HG02970 (cell line): ENCODE measurements around the gene DOCK2.

ENCODE experiments used
- ATAC-seq: cut with Tn5 transposase; IDR thresholded peaks from one replicate; pipeline ENCODE4 v1.9.1; 2021; ENCODE audit warnings: mild to moderate bottlenecking, moderate library complexity, moderate number of reproducible peaks; ENCODE audit not compliant: unreplicated experiment, low FRiP score

The DOCK2 gene

GRCh38 chr5:169842699-169843098 lies 205.6 kb downstream of the DOCK2 start:
- no peak for ATAC-seq

- no peak for ATAC-seq
These were observed 210.4 kb downstream of the DOCK2 start for GRCh38 chr5:169847519-169847918.

GRCh38 chr5:169848271-169848670 lies 211.2 kb downstream of the DOCK2 start:
- no peak for ATAC-seq

GRCh38 chr5:169848792-169849191 lies 211.7 kb downstream of the DOCK2 start:
- ATAC-seq, result no peak

- no peak for ATAC-seq
These were observed 213.3 kb downstream of the DOCK2 start for GRCh38 chr5:169850409-169850808.

GRCh38 chr5:169851321-169851850 lies 214.3 kb downstream of the DOCK2 start:
- no peak for ATAC-seq

- no peak for ATAC-seq
These were observed 219.5 kb downstream of the DOCK2 start for GRCh38 chr5:169856571-169856970.

GRCh38 chr5:169860585-169860984 lies 223.5 kb downstream of the DOCK2 start:
- ATAC-seq, result no peak

GRCh38 chr5:169861433-169861832 lies 224.4 kb downstream of the DOCK2 start:
- no peak for ATAC-seq

GRCh38 chr5:169861934-169862333 lies 224.9 kb downstream of the DOCK2 start:
- ATAC-seq, result no peak

GRCh38 chr5:169862391-169862811 lies 225.3 kb downstream of the DOCK2 start:
- no peak for ATAC-seq

- ATAC-seq, result no peak
These were observed 227.4 kb downstream of the DOCK2 start for GRCh38 chr5:169864483-169864882.

GRCh38 chr5:169867347-169867746 lies 230.3 kb downstream of the DOCK2 start:
- no peak for ATAC-seq

- ATAC-seq, result no peak
These were observed 232.0 kb downstream of the DOCK2 start for GRCh38 chr5:169869066-169869465.

- ATAC-seq, result no peak
These were observed 233.1 kb downstream of the DOCK2 start for GRCh38 chr5:169870211-169870610.

GRCh38 chr5:169871826-169872490 lies 234.9 kb downstream of the DOCK2 start:
- ATAC-seq, result no peak

GRCh38 chr5:169873642-169874041 lies 236.6 kb downstream of the DOCK2 start:
- no peak for ATAC-seq

- ATAC-seq, result no peak
These were observed 237.5 kb downstream of the DOCK2 start for GRCh38 chr5:169874621-169875020.

GRCh38 chr5:169875091-169875728 lies 238.1 kb downstream of the DOCK2 start:
- ATAC-seq, result no peak

- ATAC-seq, result no peak
These were observed 238.7 kb downstream of the DOCK2 start for GRCh38 chr5:169875731-169876130.

GRCh38 chr5:169876386-169876785 lies 239.3 kb downstream of the DOCK2 start:
- ATAC-seq, result no peak
